Measurements from ENCODE around the gene ARHGAP21. TPM values are rescaled to one million over a fixed set of nuclear protein-coding genes. Genes with fewer than 3 reads are reported as not detected.

ARHGAP21 gene
- total and polyA plus RNA-seq, 2 experiments from 2014 or later: 15.3 to 44.5 TPM

DNA sequence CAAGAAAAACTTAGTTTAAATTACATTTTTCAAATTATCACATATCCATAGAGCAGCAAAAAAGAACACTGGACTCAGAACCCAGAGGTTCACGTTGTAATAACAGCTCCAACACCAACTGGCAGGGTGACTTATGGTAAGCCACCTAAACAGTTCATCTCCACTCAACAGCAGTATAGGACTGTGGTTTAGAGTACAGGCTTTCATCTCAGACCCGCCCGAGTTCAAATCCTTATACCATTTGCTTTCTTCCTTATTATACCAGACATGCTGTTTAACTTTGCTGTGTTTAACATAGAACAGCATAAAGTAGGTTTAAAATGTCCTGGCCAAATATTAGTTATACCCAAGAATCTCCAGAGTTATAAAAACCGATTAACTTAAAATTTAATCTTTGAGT lies 97.9 kb downstream of the ARHGAP21 start:
- no peak for ATAC-seq
- H3F3A ChIP-seq (replicated peaks; ENCODE audit: low read depth): no peaks in the 10 kb centered on the region
- Mint-ChIP-seq H3K4me3 (no peak overlapping the region), H3K36me3 (ENCODE audit: low read depth) (no peaks in the 10 kb centered on the region), H3K27me3 (ENCODE audit: insufficient read depth, low read depth, poor library complexity) (no peaks in the 10 kb centered on the region), H3K4me1 (no peaks in the 10 kb centered on the region), H3K9me3 (no peaks in the 10 kb centered on the region), H3K27ac (no peak overlapping the region)
- H3K36me3 ChIP-seq (ENCODE audit: insufficient read depth): no peaks in the 10 kb centered on the region
- no peaks in the 10 kb centered on the region for H3K4me1 ChIP-seq (ENCODE audit: insufficient read depth)
- H2AFZ ChIP-seq: no peak overlapping the region
- no peak overlapping the region for H3K4me2 ChIP-seq
- no peak overlapping the region for H3K4me3 ChIP-seq
- H4K20me1 ChIP-seq (replicated peaks; ENCODE audit: insufficient read depth): no peaks in the 10 kb centered on the region; the same call in 1 of the 2 replicates
- TF ChIP-seq JUNB (IDR thresholded peaks at IDR 0.05; ENCODE audit: unreplicated experiment) (no peak), ZNF114 (CRISPR knock-in tag; IDR thresholded peaks at IDR 0.05) (no peak), EZH2phosphoT487 (IDR thresholded peaks at IDR 0.05; ENCODE audit: unreplicated experiment) (no peak), CREB1 (CRISPR knock-in tag; IDR thresholded peaks at IDR 0.05; ENCODE audit: low read depth) (no peak), STAT1 (IDR thresholded peaks at IDR 0.05; ENCODE audit: unreplicated experiment) (no peak), EZH2 (IDR thresholded peaks at IDR 0.05; ENCODE audit: low read depth, unreplicated experiment) (no peak), CTCF (conservative IDR thresholded peaks at IDR 0.05; ENCODE audit: low read depth in 2 of 2) (no peak), NANOG (IDR thresholded peaks at IDR 0.05; ENCODE audit: borderline replicate concordance) (no peak)
- no peaks in the 10 kb centered on the region for H3K79me2 ChIP-seq (replicated peaks; ENCODE audit: insufficient read depth)
- no peak overlapping the region for H3K27ac ChIP-seq (ENCODE audit: low read depth)
- no peaks in the 10 kb centered on the region for H3K27me3 ChIP-seq (ENCODE audit: insufficient read depth)
- H3K9me2 ChIP-seq (ENCODE audit: insufficient read depth): no peaks in the 10 kb centered on the region
- no peak for DNase-seq (ENCODE audit: low spot score)

DNA sequence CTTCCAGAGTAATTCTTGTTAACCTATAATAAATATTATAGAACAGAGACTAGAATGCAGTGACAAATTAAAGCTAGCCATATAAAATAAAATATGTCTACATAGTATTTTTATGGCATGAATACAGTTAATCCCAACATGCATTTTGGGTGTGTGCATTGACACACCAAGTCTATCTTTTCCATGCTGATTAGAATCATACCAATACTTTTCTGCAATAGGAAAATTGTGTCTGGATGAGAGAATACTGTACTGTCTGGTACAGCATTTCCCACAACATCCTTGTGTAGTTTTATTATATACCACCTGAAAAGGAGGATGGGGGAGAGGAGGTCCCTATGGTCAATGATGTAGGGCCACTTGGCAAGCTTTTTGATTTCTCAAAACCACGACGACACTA lies 100.3 kb downstream of the ARHGAP21 start:
- Mint-ChIP-seq H3K27me3 (ENCODE audit: insufficient read depth, low read depth, poor library complexity) (no peaks in the 10 kb centered on the region), H3K4me1 (no peaks in the 10 kb centered on the region), H3K27ac (no peak overlapping the region), H3K9me3 (no peaks in the 10 kb centered on the region), H3K4me3 (no peak overlapping the region), H3K36me3 (ENCODE audit: low read depth) (no peaks in the 10 kb centered on the region)
- no peaks in the 10 kb centered on the region for H3K79me2 ChIP-seq (replicated peaks; ENCODE audit: insufficient read depth)
- no peak overlapping the region for H3K4me2 ChIP-seq
- no peak for ATAC-seq
- TF ChIP-seq POLR2AphosphoS5 (IDR thresholded peaks at IDR 0.05; ENCODE audit: low read depth) (no peak), STAT1 (IDR thresholded peaks at IDR 0.05; ENCODE audit: unreplicated experiment) (no peak), ZNF114 (CRISPR knock-in tag; IDR thresholded peaks at IDR 0.05) (no peak), REST (IDR thresholded peaks at IDR 0.05; ENCODE audit: unreplicated experiment) (no peak)
- H3K36me3 ChIP-seq (ENCODE audit: insufficient read depth): no peaks in the 10 kb centered on the region
- H3K27me3 ChIP-seq (ENCODE audit: insufficient read depth): no peaks in the 10 kb centered on the region
- no peaks in the 10 kb centered on the region for H3K4me1 ChIP-seq (ENCODE audit: insufficient read depth)
- no peaks in the 10 kb centered on the region for H3F3A ChIP-seq (replicated peaks; ENCODE audit: low read depth)
- no peak overlapping the region for H3K4me3 ChIP-seq
- H4K20me1 ChIP-seq (replicated peaks; ENCODE audit: insufficient read depth): no peaks in the 10 kb centered on the region; the same call in 1 of the 2 replicates
- DNase-seq (ENCODE audit: low spot score): no peak
- H3K27ac ChIP-seq (ENCODE audit: low read depth): no peak overlapping the region
- H3K9me2 ChIP-seq (ENCODE audit: insufficient read depth): no peaks in the 10 kb centered on the region
- no peak overlapping the region for H2AFZ ChIP-seq

Measured in GM23338 (cell line).